GM18520 (cell line): ENCODE data around the gene CRPPA.

Experiments used
- ATAC-seq: cut with Tn5 transposase; IDR thresholded peaks from one replicate; pipeline ENCODE4 v1.9.1; 2021; ENCODE audit not compliant: unreplicated experiment

Gene CRPPA

DNA sequence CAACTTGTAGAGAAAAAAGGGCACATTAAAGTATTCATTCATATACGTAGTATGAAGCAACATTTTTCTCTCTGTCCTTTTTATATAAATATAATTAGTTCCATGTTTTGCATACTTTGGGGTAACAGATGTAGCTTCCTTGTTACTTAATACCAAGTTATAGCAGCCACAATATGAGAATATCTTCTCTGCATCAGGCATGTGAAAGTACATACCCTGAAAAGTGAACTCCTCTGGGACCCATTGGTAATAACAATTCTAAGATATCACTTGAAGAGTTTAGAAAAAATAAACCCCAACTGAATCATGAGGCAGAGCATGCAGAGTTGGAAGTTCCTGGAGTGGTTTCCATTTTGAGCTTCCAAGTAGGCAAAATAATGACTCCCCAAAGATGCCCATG lies 2.4 kb upstream of the CRPPA start:
- no peak for ATAC-seq

GRCh38 chr7:16422917-16423316 lies 1.6 kb upstream of the CRPPA start:
- no peak for ATAC-seq

DNA sequence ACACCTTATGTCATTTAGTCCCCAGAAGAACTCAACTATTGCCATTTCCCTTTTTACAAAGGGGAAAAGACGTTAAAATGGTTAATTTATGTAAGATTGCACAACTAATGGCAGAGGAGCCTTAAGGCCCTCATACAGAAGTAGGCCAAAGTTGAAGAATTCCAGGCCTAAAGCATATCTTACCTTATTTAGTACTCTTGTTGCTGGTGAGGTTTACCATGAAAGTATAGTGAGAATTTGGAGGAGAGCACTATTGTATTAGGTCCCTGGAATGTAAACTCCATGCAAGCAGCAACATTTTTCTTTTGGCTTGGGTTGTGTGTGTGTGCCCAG lies 731 bp upstream of the CRPPA start:
- no peak for ATAC-seq

DNA sequence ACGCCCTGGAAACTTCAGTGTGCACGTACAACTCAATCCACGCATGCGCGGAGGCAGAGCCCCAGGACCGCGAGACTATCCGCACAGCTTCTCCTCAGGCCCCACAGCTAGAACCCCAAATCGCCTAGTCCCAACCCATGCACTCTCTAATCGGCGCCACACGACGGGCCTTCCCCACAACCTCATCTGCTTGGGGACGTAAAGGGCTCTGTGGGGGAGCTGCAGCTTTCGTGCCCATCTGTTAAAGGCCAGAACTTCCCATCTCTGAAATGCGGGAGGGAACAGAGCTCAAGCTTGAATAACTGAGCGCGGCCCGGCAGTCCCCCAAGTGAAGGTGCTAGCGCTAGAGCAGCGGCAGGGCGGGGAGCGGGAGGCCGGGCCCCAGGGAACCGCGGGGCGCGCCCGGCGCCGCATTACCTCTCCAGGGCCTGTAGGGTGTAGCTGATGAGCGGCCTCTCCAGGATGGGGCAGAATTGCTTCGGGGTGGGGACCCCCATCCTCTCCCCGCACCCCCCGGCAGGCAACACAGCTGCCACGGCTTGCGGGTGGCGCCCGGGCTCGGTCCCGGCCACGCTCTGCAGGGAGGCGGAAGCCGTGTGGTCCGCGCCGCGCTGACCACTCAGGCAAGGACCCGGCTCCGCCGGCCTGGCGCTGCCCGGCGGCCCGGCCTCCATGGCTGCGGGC lies 547 bp downstream of the CRPPA start:
- ATAC-seq: peak; percentile 75

GRCh38 chr7:16420329-16420648 lies 1.0 kb downstream of the CRPPA start:
- ATAC-seq: no peak

DNA sequence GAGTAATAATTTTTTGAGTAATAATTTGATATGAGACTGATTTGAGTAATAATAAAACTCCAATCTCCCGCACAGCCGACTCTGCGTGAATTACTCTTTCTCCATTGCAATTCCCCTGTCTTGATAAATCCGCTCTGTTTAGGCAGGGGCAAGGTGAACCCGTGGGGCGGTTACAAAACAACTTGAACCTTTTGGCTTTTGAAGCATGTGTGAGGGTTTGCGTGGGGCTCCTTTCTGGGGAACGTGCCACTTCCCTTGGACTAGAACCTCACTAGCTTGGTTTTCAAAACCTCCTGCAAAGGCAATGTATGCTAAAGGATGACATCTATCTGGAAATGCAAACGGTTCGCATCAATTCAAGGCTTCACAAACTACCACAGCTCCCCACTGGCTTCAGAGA lies 1.5 kb downstream of the CRPPA start:
- no peak for ATAC-seq

- ATAC-seq: no peak
Observed at GRCh38 chr7:16419126-16419525, 2.2 kb downstream of the CRPPA start.

- no peak for ATAC-seq
Observed at GRCh38 chr7:16417906-16418305, 3.4 kb downstream of the CRPPA start.

DNA sequence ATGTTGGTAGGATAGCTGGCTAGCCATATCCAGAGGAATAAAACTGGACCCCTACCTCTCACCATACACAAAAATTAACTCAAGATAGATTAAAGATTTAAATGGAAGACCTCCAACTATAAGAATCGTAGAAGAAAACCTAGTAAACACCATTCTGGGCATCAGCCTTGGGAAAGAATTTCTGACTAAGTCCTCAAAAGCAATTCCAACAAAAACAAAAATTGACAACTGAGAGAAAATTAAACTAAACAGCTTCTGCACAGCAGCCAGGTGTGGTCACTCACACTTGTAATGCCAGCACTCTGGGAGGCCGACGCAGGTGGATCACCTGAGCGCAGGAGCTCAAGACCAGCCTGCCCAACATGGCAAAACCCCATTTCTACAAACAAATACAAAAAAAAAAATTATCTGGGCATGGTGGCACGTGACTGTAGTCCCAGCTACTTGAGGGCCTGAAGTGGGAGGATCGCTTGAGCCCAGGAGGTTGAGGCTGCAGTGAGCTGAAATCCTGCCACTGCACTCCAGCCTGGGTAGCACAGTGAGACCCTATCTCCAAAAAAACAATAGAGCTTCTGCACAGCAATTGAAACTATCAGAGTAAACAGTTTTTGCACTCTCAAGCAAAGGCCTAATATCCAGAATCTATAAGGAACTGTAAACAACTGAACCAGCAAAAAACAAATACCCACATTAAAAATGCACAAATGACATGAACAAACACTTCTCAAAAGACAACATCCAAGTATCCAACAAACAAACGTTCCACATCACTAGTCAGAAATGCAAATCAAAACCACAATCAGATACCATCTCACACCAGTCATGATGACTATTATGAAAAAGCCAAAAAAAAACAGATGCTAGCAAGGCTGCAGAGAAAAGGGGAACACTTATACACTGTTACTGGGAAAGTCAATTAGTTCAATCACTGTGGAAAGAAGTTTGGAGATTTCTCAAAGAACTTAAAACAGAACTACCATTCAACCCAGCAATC lies 4.8 kb downstream of the CRPPA start:
- ATAC-seq: no peak

GRCh38 chr7:16412274-16413254 lies 8.8 kb downstream of the CRPPA start:
- no peak for ATAC-seq

- ATAC-seq: no peak
Observed at GRCh38 chr7:16411391-16411790, 9.9 kb downstream of the CRPPA start.

- no peak for ATAC-seq
Observed at GRCh38 chr7:16409777-16410176, 11.6 kb downstream of the CRPPA start.

DNA sequence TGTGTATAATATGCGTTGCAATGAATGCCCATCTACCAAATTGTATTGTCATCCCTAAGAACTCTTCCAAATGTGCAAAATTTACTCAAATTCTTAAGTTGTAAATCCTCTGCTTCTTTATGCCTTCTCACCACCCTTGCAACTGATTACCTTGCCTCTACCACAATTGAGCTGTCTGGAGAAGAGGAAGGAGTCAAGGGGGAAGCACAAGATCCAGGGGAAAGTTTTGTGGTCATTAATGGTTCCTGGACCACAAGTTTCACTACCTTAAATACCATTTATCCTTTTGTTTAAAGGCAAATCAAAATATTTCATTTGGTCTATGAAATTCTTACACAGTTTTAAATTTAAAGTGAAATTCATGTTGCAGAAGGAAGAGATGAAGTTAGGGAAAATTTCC lies 16.7 kb downstream of the CRPPA start:
- no peak for ATAC-seq

DNA sequence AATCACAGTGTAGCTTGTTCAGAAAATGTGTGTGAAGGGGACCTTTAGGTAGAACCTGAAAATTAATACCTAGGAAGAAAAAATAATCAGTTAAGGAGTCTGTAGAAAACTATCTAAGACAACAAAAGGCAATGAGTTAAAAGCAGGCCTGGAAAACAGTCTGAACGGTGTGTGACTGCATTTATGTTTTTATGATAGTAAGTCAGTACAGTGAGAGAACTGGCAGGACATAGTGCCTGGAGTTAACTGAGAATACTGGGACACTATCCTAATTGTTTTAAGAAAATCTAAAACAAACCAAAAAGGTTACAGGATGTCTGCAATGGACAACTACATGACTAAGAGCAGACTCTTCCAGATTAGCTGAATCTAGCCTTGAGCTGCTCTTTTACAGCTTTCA lies 17.9 kb downstream of the CRPPA start:
- no peak for ATAC-seq

DNA sequence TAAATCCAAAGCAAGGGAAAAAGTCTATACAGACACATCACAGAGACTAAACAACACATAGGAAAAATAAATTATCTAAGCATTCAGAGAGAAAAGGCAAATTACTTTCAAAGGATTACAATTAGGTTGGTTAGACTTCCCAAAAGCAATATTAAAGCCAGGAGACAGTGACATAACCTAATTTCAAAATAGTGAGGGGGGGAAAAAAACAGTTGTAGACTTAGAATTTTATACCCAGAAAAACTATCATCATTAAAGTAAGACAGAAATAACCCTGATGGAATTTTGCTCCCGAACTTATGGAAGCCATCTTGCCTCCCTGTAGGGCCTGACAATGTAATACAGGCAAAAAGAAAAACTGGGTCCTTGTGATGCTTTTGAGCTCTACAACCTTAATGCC lies 18.4 kb downstream of the CRPPA start:
- ATAC-seq: no peak

GRCh38 chr7:16402091-16402490 lies 19.2 kb downstream of the CRPPA start:
- ATAC-seq: no peak

DNA sequence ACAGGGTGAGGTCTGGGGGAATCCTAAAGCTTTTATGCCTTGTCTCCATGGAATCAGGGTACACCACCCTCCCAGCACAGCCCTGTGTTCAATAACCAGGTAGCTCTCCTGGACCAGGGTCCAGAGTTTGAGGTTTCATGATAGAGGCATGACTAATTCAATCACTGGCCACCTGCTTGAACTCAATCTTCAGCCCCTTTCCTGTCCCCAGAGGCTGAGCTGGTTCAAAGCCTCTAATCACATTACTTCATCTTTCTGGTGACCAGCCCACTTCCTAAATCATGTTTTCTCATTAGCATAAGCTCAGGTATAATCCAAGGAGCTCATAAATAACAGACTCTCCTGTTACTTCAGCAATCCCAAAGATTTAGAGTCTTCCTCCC lies 20.5 kb downstream of the CRPPA start:
- no peak for ATAC-seq

- no peak for ATAC-seq
Observed at GRCh38 chr7:16399916-16400892, 21.1 kb downstream of the CRPPA start.

DNA sequence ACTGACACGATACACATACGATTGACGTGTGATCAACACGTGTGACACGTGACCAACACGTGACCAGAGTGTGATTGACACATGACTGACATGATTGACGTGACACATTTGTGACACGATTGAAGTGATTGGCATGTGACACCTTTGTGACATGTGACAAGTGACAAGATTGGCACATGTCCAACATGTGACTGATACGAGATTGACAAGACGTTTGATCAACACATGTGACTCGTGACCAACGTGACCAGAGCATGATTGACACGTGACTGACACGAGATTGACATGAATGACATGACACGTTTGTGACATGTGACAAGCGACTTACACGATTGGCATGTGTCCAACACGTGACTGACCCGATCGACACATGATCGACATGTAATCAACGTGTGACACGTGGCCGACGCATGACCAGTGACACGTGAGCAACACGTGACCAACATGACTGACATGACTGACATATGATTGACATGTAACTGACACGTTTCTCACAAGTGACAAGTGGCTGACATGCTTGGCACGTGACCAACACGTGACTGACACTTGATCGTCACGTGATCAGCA lies 22.0 kb downstream of the CRPPA start:
- ATAC-seq: no peak
